ENCODE data around the gene C6orf118. TPM values are rescaled to one million over a fixed set of nuclear protein-coding genes. Genes with fewer than 3 reads are reported as not detected.

The C6orf118 gene
- total and polyA plus RNA-seq, 2 of the 8 experiments (the other 6 are each of a cell fraction or from before 2014, with no cell fraction given), result 0.35 to 0.58 TPM

DNA sequence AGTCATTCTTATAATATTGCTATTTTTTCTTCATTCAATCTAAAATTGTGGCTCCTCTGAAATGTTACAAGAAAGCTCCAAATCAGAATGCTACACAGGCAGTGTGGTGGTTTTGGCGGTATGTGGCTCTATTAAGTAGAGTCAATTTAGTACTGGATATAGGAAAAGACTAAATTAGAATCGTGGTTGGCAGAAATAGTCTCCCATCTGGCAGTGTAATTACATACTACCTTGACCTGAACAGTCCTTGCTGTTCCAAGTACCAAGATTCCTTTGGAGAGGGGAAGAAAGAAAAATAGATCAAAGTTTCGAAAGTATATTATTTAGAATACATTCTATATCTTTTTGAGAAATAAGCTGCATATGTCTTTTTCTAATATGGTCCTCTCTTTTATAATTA lies 78.2 kb downstream of the C6orf118 start:
- H3K27me3 ChIP-seq (replicated peaks in 1 of 4; ENCODE audit: control insufficient read depth in 3 of 4, extremely low read depth in 1 of 4, insufficient read depth in 3 of 4, low read length in 3 of 4), result no peaks in the 10 kb centered on the region
- TF ChIP-seq SAP30 (IDR thresholded peaks at IDR 0.05; ENCODE audit: insufficient read depth, insufficient replicate concordance, low read length), result no peak
- no peaks in the 10 kb centered on the region for H3K79me2 ChIP-seq (ENCODE audit: control insufficient read depth in 1 of 2, insufficient read depth in 2 of 2, low read length in 2 of 2)
- no peak overlapping the region for H3K9ac ChIP-seq (replicated peaks in 1 of 4; ENCODE audit: extremely low read depth in 1 of 4, low read depth in 3 of 4, low read length in 3 of 4)
- H3K4me2 ChIP-seq (ENCODE audit: insufficient read depth in 1 of 2, low read depth in 2 of 2, low read length in 2 of 2), result no peak overlapping the region
- no peak for DNase-seq (ENCODE audit: low read depth in 1 of 2, low spot score in 2 of 2)
- H3K4me3 ChIP-seq (ENCODE audit: extremely low read depth in 1 of 4, insufficient read depth in 2 of 4, low read depth in 3 of 4, low read length in 4 of 4), result no peak overlapping the region
- H3K23me2 ChIP-seq (ENCODE audit: low read depth, low read length), result no peaks in the 10 kb centered on the region
- no peak overlapping the region for H2BK12ac ChIP-seq (ENCODE audit: low read depth, low read length)
- no peak overlapping the region for H3K18ac ChIP-seq (ENCODE audit: extremely low read depth, low read length)
- no peak overlapping the region for H2BK20ac ChIP-seq (ENCODE audit: low read length)
- H4K8ac ChIP-seq (ENCODE audit: extremely low read depth, insufficient read depth, low read length), result no peak overlapping the region
- H2AFZ ChIP-seq (ENCODE audit: low read length), result no peak overlapping the region
- H3K79me1 ChIP-seq (ENCODE audit: low read depth, low read length), result no peaks in the 10 kb centered on the region
- no peaks in the 10 kb centered on the region for H3K36me3 ChIP-seq (ENCODE audit: control insufficient read depth in 2 of 4, insufficient read depth in 4 of 4, low read length in 3 of 4)
- peaks cover 12 to 14% of the 10 kb centered on the region in 2 experiments; a peak in 2 of 4 replicates for H3K9me3 ChIP-seq (ENCODE audit: insufficient read depth in 2 of 2, low read depth in 1 of 2, low read length in 1 of 2)
- no peak overlapping the region for H2BK5ac ChIP-seq (ENCODE audit: low read depth, low read length)
- no peak overlapping the region for H3K56ac ChIP-seq (replicated peaks; ENCODE audit: insufficient read length, low read depth, low read length)
- CTCF ChIA-PET (ENCODE audit: partially characterized antibody), result interaction anchor here (0.9 to 4.0 kb wide), 24 partner anchors 8 to 334 kb away, joined by 3 to 52 read pairs (median 4); no protein-coding TSS in a partner anchor
- no peaks in the 10 kb centered on the region for H4K20me1 ChIP-seq (replicated peaks in 1 of 2; ENCODE audit: control insufficient read depth in 1 of 2, insufficient read depth in 2 of 2, low read length in 2 of 2)
- no peak overlapping the region for H3K4ac ChIP-seq (replicated peaks; ENCODE audit: insufficient read length, low read depth, low read length)
- H3K4me1 ChIP-seq (replicated peaks in 1 of 4; ENCODE audit: control insufficient read depth in 3 of 4, insufficient read depth in 4 of 4, low read length in 3 of 4), result no peaks in the 10 kb centered on the region
- no peak overlapping the region for H3K23ac ChIP-seq (ENCODE audit: insufficient read length)
- H3K14ac ChIP-seq (ENCODE audit: insufficient read length), result no peak overlapping the region
- no peak overlapping the region for H2BK15ac ChIP-seq (ENCODE audit: low read length)
- 96% methylated on average over 3 of the region's 3 CpGs; no CpG with 5 or more reads in 1 of the 2 experiments for WGBS, 2 experiments (ENCODE audit: extremely low coverage in 1 of 2, insufficient coverage in 1 of 2, insufficient read length in 1 of 2, insufficient replicate concordance in 2 of 2, low coverage in 1 of 2, low lambda C conversion rate in 2 of 2, missing lambda C conversion rate in 1 of 2)
- no peak overlapping the region for H3K27ac ChIP-seq (ENCODE audit: low read depth, low read length)
- no peak overlapping the region for H2AK5ac ChIP-seq (ENCODE audit: low read depth, low read length)
- FAIRE-seq, result no peak
- POLR2A ChIA-PET (ENCODE audit: partially characterized antibody), result no interaction called here
- no peak overlapping the region for H4K5ac ChIP-seq (ENCODE audit: insufficient read length, low read depth, low read length)
- H4K91ac ChIP-seq (replicated peaks; ENCODE audit: insufficient read length, low read length), result no peak overlapping the region
- no peak overlapping the region for H2BK120ac ChIP-seq (replicated peaks; ENCODE audit: low read depth, low read length)
